Embryonic facial prominence (tissue), 1 donor: ENCODE measurements around the gene MAPKAP1.

Experiments
- DNase-seq: peaks from one replicate; pipeline ENCODE4 v3.0.0-alpha.2; 2016; ENCODE audit errors: extremely low spot score

The MAPKAP1 gene

DNA sequence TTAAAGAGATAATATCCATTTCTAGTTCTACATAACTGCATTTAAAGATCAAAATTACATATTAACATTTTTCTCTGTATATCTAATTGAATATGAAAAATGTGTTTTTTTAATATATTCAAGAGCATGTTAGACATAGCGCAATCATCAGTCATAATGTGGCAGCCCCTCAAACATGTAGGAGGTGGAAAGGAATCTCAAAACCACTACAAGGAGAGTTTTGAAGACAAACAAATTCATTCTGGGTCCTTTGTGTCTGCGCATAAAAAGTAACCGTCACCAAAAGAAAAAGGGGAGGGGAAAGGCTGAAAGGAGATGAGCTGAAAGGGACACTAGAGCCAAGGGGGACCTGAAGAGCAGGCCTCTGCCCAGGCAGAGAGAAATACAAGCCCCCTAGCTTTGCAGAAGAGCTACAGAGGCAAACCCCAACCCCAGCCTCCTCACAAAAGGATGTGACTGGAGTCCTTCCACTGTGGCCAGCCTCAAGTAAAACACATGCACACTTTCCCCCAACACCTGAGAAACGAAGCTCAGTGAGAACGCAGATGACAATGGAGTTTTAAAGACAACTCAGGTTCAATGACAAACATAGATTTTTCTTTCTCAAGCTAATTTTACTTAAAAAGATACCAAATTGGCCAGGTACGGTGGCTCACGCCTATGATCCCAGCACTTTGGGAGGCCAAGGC is 62.0 kb downstream of the MAPKAP1 start:
- no peak for DNase-seq

DNA sequence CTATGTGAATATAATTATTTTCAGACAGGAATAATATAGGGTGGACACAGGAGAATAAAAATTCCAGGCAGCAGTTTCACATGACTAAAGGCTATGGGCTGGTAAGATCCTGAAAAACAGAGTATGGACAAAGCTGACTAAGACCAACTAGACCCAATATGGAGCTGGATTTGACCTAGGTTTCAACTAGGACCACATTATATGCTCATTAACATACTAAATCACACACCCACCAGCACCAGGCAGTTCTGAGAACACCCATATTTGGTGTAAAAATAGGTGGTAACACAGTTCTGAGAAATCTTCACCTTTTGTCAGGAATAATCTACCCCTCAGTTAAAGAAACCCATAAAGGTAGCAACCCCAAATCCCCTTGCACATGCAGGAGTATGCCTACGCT is 64.7 kb downstream of the MAPKAP1 start:
- DNase-seq: no peak

DNA sequence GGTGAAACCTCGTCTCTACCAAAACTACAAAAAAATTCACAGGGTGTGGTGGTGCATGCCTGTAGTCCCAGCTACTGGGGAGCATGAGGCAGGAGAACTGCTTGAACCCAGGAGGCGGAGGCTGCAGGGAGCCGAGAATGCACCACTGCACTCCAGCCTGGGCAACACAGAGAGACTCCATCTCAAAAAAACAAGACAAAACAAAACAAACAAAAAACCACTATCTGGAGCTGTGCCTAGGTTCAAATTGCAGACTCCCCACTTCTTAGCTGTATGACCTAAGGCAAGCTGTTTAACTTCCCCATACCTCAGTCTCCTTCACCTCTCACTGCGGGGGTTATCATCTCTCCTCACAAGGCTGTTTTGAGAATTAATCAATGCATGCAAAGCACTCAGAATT is 68.0 kb downstream of the MAPKAP1 start:
- DNase-seq: no peak

DNA sequence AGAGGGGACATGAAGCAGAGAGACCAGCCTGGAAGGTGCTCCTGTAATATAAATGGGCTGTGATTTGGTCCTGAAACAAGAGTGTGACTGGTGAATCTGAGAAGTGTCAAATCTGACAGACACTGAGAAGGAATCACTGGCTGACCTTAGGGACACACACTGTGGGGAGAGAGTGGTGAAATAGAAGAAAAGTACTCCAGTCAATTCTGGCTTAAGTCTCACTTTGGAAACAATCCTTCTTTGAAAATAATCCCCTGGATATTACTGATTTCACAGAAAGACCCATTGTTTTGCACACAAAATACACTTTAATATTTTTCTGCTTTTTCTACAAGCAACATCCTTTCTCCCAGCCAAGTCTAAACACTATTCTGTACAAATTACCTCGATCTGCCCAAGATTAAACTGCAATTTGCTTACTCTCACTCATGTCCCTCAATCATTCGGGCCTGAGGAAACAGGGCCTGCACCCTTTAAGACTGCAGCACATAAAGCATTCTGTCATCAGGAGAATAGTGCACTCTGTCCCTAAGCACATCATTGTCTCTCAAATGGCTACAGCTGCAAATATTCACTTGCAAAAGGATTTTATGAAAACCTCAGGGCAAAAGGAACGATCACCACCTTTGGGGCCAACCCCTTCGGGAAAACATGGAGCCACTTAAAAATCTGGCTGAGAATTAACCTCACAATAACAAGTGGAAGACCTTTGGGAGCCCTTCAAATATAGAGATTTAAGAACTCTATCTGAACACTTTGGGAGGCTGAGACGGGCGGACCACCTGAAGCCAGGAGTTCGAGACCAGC is 68.6 kb downstream of the MAPKAP1 start:
- DNase-seq: no peak

DNA sequence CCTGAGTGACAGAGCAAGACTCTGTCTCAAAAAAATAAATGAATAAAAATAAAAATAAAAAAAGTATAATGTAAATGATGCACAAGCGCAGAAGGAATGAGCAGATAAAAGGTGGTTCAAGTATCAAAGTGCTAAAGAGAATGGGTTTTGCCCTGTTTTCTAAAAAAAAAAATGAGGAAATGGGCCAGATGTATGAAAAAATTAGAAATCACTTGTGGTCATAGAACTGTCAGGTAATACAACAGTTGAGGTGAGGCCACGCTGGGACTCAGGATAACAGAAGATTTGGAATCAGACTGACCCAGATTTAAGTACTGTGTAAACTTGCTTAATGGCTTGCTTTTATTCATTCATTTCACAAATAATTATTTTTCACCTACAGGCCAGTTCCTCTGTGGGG is 69.8 kb downstream of the MAPKAP1 start:
- DNase-seq: no peak

DNA sequence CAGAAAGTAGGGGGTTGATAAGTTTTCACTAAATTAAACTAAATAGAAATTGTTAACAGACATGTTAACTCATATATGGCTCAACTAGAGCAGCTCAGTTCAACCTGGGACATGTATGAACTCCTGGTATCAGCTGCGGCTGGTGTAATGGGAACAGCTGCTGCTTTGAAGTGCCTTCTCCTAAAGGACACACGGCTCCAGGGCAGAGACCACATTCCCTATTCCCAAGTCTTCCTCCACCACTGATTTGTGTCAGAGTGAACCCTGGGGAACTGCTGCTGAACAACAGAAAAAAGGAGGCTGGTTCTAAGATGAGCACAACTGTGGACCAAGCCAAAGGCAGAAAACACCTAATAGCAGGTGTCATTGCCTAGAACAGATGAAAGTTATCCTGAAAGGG is 71.1 kb downstream of the MAPKAP1 start:
- no peak for DNase-seq

DNA sequence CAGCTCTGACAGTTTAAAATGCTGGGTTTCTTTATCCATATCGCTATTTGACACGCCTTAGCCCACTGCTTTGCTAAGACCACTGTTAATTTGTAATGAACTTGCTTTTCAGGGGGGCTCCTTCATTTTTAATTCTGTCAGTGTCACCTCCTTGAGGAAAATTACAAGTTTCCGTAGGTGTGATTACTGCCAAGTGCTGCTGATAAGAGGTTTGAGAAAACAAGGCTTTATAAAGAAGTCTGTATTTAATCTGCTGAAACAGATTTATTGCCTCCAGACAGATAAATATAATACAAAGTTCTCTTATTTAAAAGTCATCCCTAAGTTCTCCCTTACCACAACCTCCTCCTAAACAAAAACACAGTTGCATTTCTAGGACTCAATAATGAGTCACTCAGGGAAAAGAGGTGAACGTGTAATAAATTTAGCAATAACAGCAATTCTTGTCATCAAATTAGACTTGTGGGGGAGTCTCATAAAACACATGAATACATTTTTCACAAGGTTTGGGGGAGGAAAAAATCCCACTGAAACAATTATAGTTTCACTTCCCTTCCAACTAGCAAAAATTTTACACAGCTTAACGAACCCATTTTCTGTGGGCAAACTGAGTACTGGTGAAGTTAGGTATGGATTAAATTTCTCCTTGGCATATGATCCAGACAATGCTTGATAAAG is 72.8 kb downstream of the MAPKAP1 start:
- DNase-seq: no peak

DNA sequence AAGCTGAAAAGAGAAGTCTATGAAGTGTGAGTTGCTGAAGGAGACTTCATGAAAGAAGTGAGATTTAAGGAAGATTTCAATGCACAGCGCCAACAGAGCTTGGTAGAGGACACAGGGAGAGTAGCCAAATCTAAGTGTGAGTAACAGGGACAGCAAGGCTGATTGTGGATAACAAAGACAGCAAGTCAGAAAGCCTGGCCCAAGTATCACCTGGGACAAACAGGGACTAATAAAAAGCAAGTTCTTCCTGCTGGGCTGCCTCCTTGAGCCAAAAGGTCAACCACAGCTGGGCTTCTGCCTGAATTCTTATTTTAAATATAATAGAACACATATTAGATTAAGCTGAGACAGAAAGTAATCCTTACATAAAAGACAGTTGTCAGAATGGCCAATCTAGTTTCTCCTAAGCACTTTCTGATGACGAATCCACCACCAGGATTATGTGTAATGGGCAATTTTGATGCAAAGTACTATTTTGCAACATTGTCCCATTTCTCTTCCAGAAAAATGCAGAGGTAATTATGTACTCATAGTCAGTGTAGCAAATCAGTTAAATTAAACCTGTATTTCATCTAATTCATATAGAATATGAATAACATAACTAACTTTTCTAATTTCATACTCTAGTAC is 73.8 kb downstream of the MAPKAP1 start:
- no peak for DNase-seq

DNA sequence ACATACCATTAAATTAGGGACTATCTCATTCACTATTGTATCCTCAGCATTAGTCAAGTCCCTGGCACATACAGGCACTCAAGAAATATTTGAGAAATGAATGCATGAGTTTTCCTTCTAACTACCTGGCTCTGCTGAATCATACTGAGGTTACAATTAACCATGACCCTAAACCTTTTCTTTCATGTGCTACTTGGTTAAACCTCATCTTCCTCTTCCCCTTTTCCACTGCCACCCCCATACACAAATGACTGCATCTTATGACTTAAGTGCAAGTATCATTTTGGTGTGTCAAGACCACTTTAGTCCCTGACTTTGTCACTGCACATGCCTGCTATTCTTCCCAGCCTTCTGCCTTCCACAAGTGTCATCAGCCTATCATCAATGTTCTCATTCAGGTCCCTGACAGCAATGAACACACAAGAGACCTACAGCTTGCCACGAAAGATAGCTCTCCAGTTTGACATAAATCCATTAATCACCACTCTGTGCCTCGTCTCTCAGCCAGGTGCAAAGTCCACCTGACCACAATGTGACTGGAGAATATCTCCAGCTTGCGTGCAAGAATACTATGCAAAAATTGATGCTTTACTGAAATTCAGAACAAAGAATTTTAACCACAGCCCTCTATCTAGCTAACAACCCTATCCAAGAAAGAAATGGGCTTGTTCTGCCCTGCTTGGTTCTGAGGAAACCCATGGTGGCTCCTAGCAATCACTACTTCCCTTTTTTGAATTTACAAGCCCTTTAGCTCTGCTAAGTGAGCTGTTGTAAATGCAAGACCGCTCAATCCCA is 74.5 kb downstream of the MAPKAP1 start:
- no peak for DNase-seq

DNA sequence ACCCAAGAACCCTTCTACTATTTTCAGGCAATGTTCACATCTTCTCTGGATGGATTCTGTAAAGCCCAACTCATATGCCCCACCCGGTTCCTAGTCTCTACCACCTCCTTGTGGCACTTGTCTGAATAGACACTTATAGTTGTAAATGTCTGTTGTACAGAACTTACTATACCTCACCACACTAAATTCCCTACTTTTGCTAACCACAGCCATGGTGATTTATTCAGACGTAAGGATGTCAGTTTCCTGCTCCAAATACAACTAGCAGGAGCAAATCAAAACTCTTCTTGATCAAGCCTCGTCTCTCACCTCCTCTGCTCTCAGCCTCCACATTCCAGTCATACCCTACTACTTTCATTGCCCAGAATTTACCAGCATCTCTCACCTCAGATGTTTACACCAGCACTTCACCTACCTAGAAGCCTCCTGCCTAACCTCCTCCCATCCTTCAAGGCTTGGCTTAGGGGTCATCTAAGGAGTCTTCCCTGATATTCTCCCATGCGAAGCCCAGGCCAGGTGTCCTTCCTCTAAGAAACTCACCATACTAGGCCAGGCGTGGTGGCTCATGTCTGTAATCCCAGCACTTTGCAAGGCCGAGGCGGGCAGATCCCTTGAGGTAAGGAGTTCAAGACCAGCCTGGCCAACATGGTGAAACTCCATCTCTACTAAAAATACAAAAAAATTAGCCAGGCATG is 75.5 kb downstream of the MAPKAP1 start:
- DNase-seq: no peak

DNA sequence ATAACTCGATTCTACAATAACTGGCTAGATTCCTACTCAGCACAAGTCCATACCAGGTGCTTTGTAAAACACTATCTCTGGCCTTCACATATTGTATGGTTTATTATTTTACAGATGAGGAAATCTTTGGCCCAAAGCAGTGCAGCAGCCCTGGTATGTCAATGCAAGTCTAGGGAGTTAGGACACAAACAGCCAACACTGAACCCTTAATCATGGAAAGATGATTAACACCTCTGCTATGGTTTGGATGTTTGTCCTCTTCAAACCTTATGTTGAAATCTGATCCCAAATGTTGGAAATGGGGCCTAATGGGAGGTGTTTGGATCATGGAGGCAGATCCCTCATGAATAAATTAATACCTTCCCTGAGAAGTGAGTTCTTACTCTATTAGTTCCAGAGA is 76.6 kb downstream of the MAPKAP1 start:
- DNase-seq: no peak

DNA sequence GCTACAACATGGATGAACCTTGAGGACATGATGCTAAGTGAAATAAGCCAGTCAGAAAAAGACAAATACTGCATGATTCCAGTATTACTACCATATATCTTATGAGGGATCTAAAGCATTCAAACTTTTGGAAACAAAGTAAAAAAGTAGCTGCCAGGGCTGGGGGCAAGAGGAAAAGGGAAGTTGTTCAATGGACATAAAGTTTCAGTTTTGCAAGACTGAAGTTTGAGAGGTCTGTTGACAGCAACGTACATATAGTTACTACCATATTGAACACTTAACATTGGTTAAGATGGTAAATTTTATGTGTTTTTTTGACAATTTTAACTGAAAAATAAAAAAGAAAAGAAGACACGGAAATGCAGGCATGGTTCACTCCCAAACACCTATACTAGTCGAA is 77.6 kb downstream of the MAPKAP1 start:
- no peak for DNase-seq

DNA sequence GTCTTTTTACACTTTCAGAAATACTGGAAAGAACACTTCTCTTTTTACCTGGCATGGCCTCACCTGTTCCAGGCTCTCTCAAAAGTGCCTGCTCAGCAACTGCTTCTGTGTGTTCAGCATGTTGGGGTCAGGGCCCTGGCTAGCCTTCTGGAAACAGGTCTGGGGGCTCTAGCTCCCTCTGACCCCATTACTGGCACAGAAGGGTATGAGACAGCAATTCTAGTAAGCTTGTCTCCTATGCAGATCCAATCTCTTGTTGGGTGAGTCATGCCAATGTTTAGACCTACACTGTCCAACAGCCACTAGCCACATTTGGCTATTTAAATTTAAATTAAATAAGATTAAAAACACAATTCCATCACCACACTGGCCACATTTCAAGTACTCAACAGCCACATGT is 80.8 kb downstream of the MAPKAP1 start:
- DNase-seq: no peak

DNA sequence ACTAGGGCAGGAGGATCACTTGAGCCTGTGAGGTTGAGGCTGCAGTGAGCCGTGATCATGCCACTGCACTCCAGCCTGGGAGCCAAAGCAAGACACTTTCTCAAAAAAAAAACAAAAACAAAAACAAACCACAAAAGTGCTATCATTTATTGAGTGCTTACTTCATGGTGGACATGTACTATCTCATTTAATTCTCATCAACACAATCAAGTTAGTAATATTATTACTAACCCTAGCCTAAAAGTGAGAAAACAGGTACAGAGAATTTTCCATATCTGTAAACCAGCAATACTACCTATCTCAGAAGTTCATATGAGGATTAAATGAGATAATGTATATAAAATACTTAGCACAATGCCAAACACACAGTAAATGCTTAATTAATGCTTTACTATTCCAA is 85.8 kb downstream of the MAPKAP1 start:
- DNase-seq: no peak

DNA sequence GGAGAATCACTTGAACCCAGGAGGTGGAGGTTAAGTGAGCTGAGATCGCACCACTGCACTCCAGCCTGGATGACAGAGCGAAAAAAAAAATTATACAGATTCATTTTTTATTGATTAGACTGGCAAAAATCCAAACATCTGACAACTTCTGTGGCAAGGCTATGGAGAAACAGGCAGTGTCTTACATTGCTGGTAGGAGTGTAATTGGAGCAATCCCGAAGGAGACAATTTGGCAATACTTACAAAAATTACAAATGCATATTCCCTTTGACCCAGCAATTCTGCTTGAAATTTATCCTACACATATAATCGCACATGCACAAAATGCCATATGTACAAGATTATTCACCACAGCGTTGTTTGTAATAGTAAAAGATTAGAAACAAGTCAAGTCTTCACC is 86.8 kb downstream of the MAPKAP1 start:
- no peak for DNase-seq

DNA sequence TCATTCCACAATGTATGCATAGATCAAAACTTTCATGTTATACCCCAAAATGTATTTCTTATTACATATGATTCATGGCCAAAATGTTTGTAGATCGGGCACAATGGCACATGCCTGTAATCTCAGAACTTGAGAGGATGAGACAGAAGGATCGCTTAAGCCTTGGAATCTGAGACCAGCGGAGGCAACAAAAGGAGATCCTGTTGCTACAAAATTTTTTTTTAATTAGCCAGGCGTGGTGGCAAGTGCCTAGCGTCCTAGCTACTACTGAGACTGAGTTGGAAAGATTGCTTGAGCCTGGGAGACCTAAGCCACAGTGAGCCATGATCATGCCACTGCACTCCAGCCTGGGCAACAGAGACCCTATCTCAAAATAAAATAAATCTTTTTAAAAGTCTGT is 89.9 kb downstream of the MAPKAP1 start:
- DNase-seq: no peak

DNA sequence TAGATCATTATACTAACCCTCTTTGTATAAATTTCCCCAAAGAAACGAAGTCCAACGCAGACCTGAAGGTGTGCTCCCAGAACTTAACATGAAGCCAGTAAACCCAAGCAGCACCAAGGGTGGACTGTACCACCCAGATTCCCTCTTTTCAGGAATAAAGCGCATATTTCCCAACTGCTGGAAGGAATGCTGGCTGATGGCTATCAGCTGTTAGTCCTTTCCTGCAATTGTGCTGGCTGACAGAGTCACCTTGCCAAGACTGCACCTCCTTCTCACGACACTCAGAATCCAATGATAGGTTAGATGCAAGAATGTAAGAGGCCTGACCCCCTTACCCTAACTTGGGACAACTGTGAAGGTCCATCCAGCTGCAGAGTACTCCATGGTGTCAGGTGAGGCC is 93.9 kb downstream of the MAPKAP1 start:
- no peak for DNase-seq

DNA sequence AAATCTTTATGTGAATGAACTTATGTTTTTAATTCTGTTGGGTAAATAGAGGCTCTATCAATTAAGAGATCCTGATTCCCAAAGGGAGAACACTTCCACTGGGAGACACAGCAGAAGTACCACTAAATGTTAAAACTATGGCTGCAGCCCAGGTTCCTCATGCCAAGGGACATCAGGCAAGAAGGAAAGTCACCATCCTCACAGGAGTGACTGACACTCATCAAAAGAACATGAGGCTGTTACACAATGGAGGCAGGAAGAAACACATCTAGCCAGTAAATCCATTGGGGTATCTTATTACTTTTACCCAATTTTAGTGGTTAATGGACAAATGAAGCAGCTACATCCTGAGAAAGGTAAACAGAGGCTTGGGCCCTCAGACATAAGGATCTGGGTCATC is 94.4 kb downstream of the MAPKAP1 start:
- no peak for DNase-seq

DNA sequence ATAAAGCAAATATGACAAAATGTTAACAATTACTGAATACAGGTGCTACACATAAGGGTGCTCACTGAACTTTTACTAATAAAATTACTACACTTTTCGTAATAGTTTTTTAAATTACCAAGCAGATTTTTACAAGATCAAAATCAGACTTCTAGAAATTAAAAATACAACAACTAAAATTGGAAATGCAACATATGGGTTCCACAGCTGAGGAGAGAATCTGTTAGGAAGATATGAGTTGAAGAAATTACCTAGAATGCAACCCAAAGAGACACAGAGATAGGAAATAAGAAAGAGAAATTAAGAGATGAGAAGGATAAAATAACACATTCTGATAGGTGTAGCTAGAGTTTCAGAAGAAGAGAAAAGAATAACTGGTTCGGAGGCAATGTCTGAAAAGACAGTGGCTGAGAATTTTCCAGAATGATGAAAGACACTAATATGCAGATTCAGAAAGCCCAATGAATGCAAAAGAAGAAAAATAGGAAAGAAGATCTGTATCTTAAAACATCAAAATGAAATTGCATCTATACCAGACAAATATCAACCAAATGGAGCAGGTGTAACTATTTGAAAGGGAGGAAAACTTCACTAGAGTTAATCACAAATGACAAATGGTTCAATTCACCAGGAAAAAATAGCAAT is 95.8 kb downstream of the MAPKAP1 start:
- DNase-seq: no peak

DNA sequence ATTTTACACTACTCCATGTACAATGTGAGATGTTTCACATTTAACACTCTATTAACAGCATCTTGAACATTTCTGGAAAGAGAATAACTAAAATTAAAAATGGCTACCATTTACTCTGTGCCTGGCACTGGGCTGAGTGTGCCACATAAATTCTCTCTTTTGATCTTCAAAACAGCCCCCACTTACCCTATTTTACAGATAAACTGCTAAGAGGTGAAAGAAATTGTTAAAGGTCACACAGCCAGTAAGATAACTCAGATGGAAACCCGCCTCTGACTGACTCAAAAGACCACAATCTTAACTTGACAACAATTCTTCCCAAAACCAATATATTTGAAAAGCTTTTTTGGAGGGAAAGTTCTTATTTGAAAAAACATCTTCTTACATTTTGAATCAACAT is 97.3 kb downstream of the MAPKAP1 start:
- no peak for DNase-seq
